D721Med (cell line): Measurements from ENCODE around the gene ZCCHC2.

Experiments used
- DNase-seq: peaks from one replicate; pipeline ENCODE4 v3.0.0; 2011; ENCODE audit warnings: low spot score; ENCODE audit not compliant: insufficient read length
- FAIRE-seq: peaks from 2 replicates; lab custom pipeline; 2011; peaks lifted over from hg19 to GRCh38; lab: Jason Lieb, UNC
- TF ChIP-seq, protein P1 (sequence below): IDR thresholded peaks from 2 replicates; pipeline ENCODE4 v1.5.1; 2012; ENCODE audit warnings: mild to moderate bottlenecking, control low read depth; ENCODE audit not compliant: insufficient read depth; ENCODE audit errors: missing control alignments

ZCCHC2 gene

DNA sequence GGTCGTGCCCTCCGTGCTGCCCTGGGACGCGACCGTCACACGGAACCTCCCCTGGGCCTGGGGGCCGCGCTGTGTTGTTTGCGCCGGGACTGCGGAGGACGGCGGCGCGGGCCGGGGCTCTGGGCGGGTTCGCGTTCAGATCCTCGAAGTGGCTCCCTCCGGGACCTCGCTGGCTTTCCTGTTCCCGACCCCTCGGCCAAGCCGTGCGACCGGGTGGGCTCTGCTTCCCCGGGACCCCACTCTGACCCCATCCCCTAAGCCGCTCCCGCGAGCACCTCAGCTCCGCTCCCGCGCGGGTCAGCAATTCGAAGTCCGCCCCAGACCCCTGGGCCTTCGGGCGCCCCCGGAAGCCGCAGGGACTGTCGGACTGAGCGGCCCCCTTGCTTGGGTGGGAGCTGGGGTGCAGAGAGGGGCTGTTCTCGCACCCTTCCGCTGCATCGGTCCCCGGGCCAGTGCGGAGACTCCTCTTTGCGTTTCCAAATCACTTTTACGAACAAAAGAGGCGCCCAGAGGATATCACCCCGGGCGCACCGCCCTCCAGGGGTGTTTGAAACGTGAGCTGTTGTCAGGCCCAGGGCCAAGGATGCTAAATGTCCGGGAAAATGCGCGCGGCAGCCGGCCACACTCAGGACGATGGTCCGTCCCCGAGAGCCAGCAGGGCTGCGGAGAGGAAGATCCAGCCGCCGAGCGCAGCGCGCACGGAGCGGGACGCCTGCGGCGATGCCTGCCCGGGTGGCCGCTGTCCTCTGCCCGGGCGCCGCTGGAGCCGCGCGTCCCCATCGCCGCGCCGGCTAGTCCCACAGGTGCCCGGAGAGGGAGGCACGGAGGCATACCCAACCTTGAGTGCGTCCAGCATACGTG lies 73.5 kb downstream of the ZCCHC2 start:
- FAIRE-seq, result no peak
- no peak for DNase-seq
- TF ChIP-seq, protein P1, sequence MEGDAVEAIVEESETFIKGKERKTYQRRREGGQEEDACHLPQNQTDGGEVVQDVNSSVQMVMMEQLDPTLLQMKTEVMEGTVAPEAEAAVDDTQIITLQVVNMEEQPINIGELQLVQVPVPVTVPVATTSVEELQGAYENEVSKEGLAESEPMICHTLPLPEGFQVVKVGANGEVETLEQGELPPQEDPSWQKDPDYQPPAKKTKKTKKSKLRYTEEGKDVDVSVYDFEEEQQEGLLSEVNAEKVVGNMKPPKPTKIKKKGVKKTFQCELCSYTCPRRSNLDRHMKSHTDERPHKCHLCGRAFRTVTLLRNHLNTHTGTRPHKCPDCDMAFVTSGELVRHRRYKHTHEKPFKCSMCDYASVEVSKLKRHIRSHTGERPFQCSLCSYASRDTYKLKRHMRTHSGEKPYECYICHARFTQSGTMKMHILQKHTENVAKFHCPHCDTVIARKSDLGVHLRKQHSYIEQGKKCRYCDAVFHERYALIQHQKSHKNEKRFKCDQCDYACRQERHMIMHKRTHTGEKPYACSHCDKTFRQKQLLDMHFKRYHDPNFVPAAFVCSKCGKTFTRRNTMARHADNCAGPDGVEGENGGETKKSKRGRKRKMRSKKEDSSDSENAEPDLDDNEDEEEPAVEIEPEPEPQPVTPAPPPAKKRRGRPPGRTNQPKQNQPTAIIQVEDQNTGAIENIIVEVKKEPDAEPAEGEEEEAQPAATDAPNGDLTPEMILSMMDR, result no peak

DNA sequence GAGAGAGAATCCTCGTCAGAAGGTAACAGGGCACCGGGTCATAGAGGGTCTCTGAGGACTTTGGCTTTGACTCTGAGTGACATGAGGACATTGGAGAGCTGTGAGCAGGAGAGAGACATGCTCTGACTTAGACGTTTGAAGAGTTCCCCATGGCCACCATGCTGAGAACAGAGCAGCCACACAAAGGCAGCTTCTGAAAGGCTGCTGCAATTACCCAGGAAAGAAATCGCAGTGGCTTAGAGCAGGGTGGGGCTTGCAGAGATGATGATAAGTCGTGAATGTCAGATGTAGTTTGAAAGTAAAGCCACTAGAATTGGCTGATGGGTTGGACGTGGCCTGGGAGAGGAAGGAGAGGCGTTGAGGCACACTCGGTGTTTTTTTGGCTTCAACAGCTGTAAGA lies 79.0 kb downstream of the ZCCHC2 start:
- TF ChIP-seq, protein P1, result no peak
- DNase-seq, result no peak
- FAIRE-seq, result no peak

DNA sequence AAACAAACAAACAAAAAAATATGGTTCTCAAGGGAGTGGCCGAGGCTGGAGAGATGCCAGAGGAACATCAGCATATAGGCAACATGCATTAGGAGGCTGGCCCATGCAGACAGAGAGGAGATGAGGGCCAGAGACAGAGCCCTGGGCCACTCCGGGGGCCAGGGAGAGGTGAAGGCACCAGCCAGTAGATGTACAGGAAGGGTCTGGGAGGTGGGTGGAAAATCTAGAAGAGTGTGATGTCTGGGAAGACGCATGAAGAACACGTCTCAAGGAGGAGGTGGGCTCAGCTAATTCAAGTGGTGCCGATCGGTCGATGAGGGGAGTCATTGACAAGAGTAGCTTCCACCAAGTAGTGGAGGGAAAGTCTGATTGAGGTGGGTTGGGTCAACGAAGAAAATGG lies 79.9 kb downstream of the ZCCHC2 start:
- DNase-seq, result no peak
- TF ChIP-seq, protein P1, result no peak
- FAIRE-seq, result no peak

DNA sequence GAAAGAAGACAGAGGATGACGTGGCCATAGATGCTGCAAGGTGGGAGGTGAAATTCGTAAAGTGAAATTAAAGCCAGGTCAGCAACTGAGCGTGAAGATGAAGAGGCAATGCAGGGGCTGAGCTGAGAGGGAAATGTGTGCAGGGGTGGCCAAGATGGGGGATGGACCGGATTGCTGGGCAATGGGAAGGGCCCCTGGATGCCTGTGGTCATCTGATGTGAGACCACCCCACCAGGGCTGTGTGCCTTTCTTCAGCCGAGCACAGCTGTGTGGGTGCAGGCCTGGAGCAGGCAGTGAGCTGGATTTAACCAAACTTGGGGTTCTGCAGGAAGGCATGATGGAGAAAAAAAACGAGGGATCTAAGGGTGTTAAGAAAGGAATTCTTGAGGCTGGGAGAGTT lies 80.4 kb downstream of the ZCCHC2 start:
- FAIRE-seq, result no peak

DNA sequence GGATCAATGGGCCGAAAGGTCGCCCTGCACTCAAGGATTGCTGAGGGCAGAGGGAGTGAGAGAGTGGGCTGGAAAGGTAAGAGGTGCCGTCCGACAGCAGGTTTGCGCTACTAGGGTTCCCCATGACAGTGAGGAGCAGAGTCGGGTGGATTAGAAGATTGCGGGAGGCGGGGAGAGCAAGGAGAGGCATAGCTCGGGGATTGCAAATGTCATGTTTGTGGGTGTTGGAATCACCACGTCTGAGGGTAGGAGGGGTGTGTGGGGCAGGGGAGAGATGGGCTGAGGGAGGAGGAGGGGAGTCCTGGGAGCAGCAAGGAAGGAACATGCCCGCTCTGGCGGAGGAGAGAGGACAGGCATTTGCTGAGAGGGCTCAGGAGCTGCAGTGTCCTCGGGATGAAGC lies 81.2 kb downstream of the ZCCHC2 start:
- FAIRE-seq (no peak), DNase-seq (no peak)
- TF ChIP-seq, protein P1, result no peak

More for the DNA sequence above, 80.4 kb downstream of the ZCCHC2 start:
- TF ChIP-seq, protein P1, result no peak
- no peak for DNase-seq

DNA sequence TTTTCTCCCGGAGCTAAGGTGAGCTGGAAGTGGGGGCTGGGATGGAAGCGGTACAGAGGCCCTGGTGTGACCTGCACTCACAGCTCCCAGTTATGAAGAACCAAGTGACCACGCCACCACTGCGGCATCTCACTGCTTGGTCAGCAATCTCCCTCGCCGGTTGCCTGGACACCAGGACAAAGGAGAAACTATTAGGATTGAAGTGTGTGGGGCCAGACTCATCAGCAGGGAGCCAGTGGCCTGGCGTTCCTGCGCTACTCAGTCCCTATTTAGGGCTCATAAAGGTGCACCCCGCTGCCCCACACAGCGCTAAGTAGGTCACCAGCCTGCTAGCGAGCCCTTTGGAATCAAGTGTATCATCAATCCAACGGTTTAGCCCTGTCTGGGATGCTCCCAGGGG lies 82.9 kb downstream of the ZCCHC2 start:
- no peak for DNase-seq
- TF ChIP-seq, protein P1, result no peak

DNA sequence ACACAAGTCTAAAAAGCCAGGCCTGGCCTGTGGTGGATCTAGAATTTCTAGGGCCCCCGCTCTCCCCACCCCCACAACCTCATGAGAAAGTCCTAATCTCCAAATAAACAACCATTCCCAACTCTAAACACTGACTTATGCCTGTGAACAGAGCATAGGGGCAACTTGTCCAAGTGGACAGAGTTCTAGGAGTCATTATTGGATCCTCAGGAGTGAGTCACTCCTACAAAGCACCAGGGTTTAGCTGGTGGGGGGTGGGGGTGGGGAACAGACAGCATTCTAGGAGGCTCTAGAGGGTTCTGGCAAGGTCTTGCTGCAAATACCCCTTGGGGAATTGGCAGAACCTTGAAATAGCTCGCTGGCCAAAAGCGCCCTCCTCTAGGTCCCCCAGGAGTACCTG lies 83.3 kb downstream of the ZCCHC2 start:
- TF ChIP-seq, protein P1, result no peak
- FAIRE-seq (no peak), DNase-seq (no peak)

More for the DNA sequence above, 82.9 kb downstream of the ZCCHC2 start:
- no peak for FAIRE-seq
